ENCODE measurements around the gene ARMH1.

DNA sequence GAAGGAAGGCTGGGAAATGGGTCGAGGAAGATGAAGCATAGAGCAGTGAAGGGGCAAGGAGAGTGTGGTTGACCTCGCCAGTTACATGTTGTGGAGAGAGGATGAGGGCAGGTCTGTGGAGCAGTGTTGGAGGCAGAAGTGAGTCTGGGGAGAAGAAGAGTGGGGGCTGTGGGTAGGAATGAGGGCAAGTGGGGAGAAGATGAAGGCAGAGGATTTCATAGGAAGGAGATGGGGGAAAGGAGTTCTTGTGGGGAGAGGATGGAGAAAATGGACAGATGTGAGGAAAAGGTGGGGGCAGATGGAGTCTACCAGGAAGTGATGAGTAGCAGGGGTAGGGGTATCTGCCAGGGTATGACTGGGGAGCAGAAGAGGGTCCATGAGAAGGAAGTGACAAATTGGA is 3.6 kb downstream of the ARMH1 start:
- TF ChIP-seq, protein P1, sequence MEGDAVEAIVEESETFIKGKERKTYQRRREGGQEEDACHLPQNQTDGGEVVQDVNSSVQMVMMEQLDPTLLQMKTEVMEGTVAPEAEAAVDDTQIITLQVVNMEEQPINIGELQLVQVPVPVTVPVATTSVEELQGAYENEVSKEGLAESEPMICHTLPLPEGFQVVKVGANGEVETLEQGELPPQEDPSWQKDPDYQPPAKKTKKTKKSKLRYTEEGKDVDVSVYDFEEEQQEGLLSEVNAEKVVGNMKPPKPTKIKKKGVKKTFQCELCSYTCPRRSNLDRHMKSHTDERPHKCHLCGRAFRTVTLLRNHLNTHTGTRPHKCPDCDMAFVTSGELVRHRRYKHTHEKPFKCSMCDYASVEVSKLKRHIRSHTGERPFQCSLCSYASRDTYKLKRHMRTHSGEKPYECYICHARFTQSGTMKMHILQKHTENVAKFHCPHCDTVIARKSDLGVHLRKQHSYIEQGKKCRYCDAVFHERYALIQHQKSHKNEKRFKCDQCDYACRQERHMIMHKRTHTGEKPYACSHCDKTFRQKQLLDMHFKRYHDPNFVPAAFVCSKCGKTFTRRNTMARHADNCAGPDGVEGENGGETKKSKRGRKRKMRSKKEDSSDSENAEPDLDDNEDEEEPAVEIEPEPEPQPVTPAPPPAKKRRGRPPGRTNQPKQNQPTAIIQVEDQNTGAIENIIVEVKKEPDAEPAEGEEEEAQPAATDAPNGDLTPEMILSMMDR (IDR thresholded peaks at IDR 0.05): no peak
- TF ChIP-seq GABPA (IDR thresholded peaks at IDR 0.05; ENCODE audit: low read depth): no peak
- TF ChIP-seq RXRA (IDR thresholded peaks at IDR 0.05; ENCODE audit: borderline replicate concordance, low read depth): no peak
- no peak for TF ChIP-seq FOXM1 (IDR thresholded peaks at IDR 0.05; ENCODE audit: low read depth)
- TF ChIP-seq TCF12 (IDR thresholded peaks at IDR 0.05): no peak
- no peak for TF ChIP-seq RAD21 (IDR thresholded peaks at IDR 0.05; ENCODE audit: low read length)
